HG02759 (cell line): ENCODE results near the gene HSF2BP.
"Not testable (repeated sequence)": the region's sequence is repeated elsewhere in the genome, so short reads cannot be mapped to it uniquely, and the experiment has no call there.

Experiments
- ATAC-seq: cut with Tn5 transposase; IDR thresholded peaks from one replicate; pipeline ENCODE4 v1.9.1; 2021; ENCODE audit warnings: mild to moderate bottlenecking, moderate library complexity; ENCODE audit not compliant: unreplicated experiment

Gene HSF2BP

GRCh38 chr21:43599728-43600127, 59.6 kb downstream of the HSF2BP start:
- no peak for ATAC-seq

GRCh38 chr21:43598416-43599120, 60.7 kb downstream of the HSF2BP start:
- no peak for ATAC-seq

GRCh38 chr21:43597540-43598250, 61.6 kb downstream of the HSF2BP start:
- ATAC-seq: no peak

GRCh38 chr21:43597052-43597451, 62.2 kb downstream of the HSF2BP start:
- ATAC-seq: no peak

GRCh38 chr21:43596616-43597015, 62.7 kb downstream of the HSF2BP start:
- ATAC-seq: no peak

GRCh38 chr21:43595769-43596168, 63.5 kb downstream of the HSF2BP start:
- not testable (repeated sequence) for ATAC-seq

- no peak for ATAC-seq
Measured at GRCh38 chr21:43593078-43593477, 66.2 kb downstream of the HSF2BP start.

- ATAC-seq: no peak
Measured at GRCh38 chr21:43591571-43591970, 67.7 kb downstream of the HSF2BP start.

- no peak for ATAC-seq
Measured at GRCh38 chr21:43590194-43590593, 69.1 kb downstream of the HSF2BP start.

GRCh38 chr21:43588957-43589356, 70.3 kb downstream of the HSF2BP start:
- ATAC-seq: no peak

GRCh38 chr21:43585924-43586413, 73.3 kb downstream of the HSF2BP start:
- no peak for ATAC-seq

GRCh38 chr21:43585514-43585913, 73.8 kb downstream of the HSF2BP start:
- ATAC-seq: no peak

- no peak for ATAC-seq
Measured at GRCh38 chr21:43581453-43581852, 77.8 kb downstream of the HSF2BP start.

- no peak for ATAC-seq
Measured at GRCh38 chr21:43578677-43579303, 80.5 kb downstream of the HSF2BP start.

- ATAC-seq: no peak
Measured at GRCh38 chr21:43575473-43575844, 83.8 kb downstream of the HSF2BP start.

- no peak for ATAC-seq
Measured at GRCh38 chr21:43574741-43575472, 84.4 kb downstream of the HSF2BP start.

- no peak for ATAC-seq
Measured at GRCh38 chr21:43573921-43574320, 85.4 kb downstream of the HSF2BP start.

- ATAC-seq: no peak
Measured at GRCh38 chr21:43572446-43572845, 86.8 kb downstream of the HSF2BP start.

GRCh38 chr21:43571976-43572375, 87.3 kb downstream of the HSF2BP start:
- ATAC-seq: no peak

GRCh38 chr21:43570195-43570594, 89.1 kb downstream of the HSF2BP start:
- ATAC-seq: not testable (repeated sequence)

- not testable (repeated sequence) for ATAC-seq
Measured at GRCh38 chr21:43562451-43562850, 96.8 kb downstream of the HSF2BP start.
